KMS-11 (cell line): ENCODE data around the gene KCNIP1.

Experiments
- H2AFZ ChIP-seq: fragments of 200-600 bp; sonication (generic); 2 replicates; pipeline ENCODE4 v1.6.1; 2016; ENCODE audit warnings: antibody characterized with exemption, mixed run types, low read depth
- H3K27ac ChIP-seq: fragments of 200-600 bp; sonication (generic); 2 replicates; pipeline ENCODE4 v1.6.1; 2016; ENCODE audit warnings: mild to moderate bottlenecking, mixed run types
- H3K27me3 ChIP-seq: fragments of 200-600 bp; sonication (generic); 2 replicates; pipeline ENCODE4 v1.6.1; 2017; ENCODE audit warnings: mild to moderate bottlenecking, low read depth, mixed run types, moderate library complexity; ENCODE audit not compliant: insufficient read depth
- H3K36me3 ChIP-seq: fragments of 200-600 bp; sonication (generic); 2 replicates; pipeline ENCODE4 v1.6.1; 2017; ENCODE audit warnings: mild to moderate bottlenecking, mixed run types; ENCODE audit not compliant: insufficient read depth
- H3K4me1 ChIP-seq: fragments of 200-600 bp; sonication (generic); 2 replicates; pipeline ENCODE4 v1.6.1; 2016; ENCODE audit warnings: mild to moderate bottlenecking, low read depth, mixed run types; ENCODE audit not compliant: poor library complexity, severe bottlenecking
- H3K4me2 ChIP-seq: fragments of 200-600 bp; sonication (generic); 2 replicates; pipeline ENCODE4 v1.7.0; 2016; ENCODE audit warnings: mild to moderate bottlenecking, mixed run types
- H3K4me3 ChIP-seq: fragments of 200-600 bp; sonication (generic); IDR thresholded peaks from 2 replicates; pipeline ENCODE4 v1.6.1; 2017; ENCODE audit warnings: low read depth, low read length, mixed read lengths; ENCODE audit not compliant: insufficient read depth
- H3K79me2 ChIP-seq: fragments of 200-600 bp; sonication (generic); 2 replicates; pipeline ENCODE4 v1.6.1; 2016; ENCODE audit warnings: low read depth, mixed run types; ENCODE audit not compliant: insufficient read depth
- H3K9ac ChIP-seq: fragments of 200-600 bp; sonication (generic); 2 replicates; pipeline ENCODE4 v1.6.1; 2016; ENCODE audit warnings: mild to moderate bottlenecking, mixed run types
- H4K20me1 ChIP-seq: fragments of 200-600 bp; sonication (generic); 2 replicates; pipeline ENCODE4 v1.6.1; 2016; ENCODE audit warnings: mild to moderate bottlenecking, mixed run types; ENCODE audit not compliant: insufficient read depth
- CTCF ChIP-seq: fragments of 200-600 bp; sonication (generic); conservative IDR thresholded peaks from 2 replicates; pipeline ENCODE4 v1.6.1; 2017; ENCODE audit warnings: low read depth, mild to moderate bottlenecking, antibody characterized with exemption, low read length, moderate library complexity, mixed read lengths

The KCNIP1 gene

GRCh38 chr5:170493028-170493820 lies 10.6 kb upstream of the KCNIP1 start:
- H3K9ac ChIP-seq, result no peak overlapping the region
- H3K27ac ChIP-seq, result no peak overlapping the region
- H2AFZ ChIP-seq, result no peak overlapping the region
- H3K4me1 ChIP-seq, result no peaks in the 10 kb centered on the region
- no peaks in the 10 kb centered on the region for H3K27me3 ChIP-seq
- H4K20me1 ChIP-seq, result no peaks in the 10 kb centered on the region
- H3K79me2 ChIP-seq, result no peaks in the 10 kb centered on the region
- TF ChIP-seq CTCF, result no peak
- no peaks in the 10 kb centered on the region for H3K36me3 ChIP-seq
- no peak overlapping the region for H3K4me2 ChIP-seq
- no peak overlapping the region for H3K4me3 ChIP-seq

- H3K36me3 ChIP-seq, result no peaks in the 10 kb centered on the region
- H3K9ac ChIP-seq, result no peak overlapping the region
- no peak overlapping the region for H3K4me2 ChIP-seq
- TF ChIP-seq CTCF, result no peak
- no peak overlapping the region for H3K27ac ChIP-seq
- H2AFZ ChIP-seq, result no peak overlapping the region
- H3K4me3 ChIP-seq, result no peak overlapping the region
- H4K20me1 ChIP-seq, result no peaks in the 10 kb centered on the region
- H3K4me1 ChIP-seq, result no peaks in the 10 kb centered on the region
- H3K79me2 ChIP-seq, result no peaks in the 10 kb centered on the region
- no peaks in the 10 kb centered on the region for H3K27me3 ChIP-seq
Observed at GRCh38 chr5:170494041-170494440, 9.8 kb upstream of the KCNIP1 start.

DNA sequence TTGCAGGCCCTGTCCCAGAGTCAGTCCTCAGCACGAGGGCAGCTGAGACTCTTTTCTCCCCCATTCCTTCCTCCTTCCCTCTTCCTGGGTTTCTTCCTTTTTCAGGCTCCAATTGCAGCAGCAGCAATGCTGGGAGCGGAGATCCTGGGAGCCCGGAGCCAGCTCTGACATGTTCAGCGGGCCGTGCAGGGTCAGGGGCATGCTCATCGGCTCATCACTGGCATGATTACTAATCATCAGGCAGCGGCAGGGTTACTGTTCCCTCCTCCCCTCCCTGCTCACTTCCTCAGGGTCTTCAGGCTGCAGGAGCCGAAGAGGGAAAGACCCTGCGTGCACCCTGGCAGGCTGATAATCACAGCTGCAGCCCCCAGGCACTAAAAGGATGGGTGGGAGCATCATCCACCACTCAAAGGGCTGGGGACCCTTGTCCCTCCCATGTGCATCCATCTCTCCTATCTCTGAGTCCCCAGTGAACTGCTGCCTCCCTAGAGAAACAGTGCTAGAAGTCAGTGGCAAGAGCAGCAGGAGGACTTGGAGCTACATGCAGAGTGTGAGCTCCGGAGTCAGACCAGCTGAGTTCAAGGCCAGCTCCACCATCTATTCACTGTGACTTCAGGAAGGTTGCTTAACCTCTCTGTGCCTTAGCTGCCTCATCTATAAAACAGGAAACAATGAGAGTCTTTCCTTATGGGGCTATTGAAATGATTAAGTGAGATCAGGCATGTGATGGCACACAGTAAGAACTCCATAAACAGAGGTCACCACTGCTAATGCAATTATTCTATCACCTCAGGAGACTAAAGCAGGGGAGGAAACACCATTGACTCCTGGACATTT lies 7.8 kb upstream of the KCNIP1 start:
- no peak for TF ChIP-seq CTCF
- Histone ChIP-seq H3K27ac (no peak overlapping the region), H3K27me3 (no peaks in the 10 kb centered on the region), H3K4me1 (no peaks in the 10 kb centered on the region), H3K4me2 (no peak overlapping the region), H3K9ac (no peak overlapping the region), H3K79me2 (no peaks in the 10 kb centered on the region), H3K4me3 (no peak overlapping the region), H2AFZ (no peak overlapping the region), H4K20me1 (no peaks in the 10 kb centered on the region), H3K36me3 (no peaks in the 10 kb centered on the region)

GRCh38 chr5:170496662-170497028 lies 7.2 kb upstream of the KCNIP1 start:
- no peak overlapping the region for H2AFZ ChIP-seq
- no peak overlapping the region for H3K4me2 ChIP-seq
- no peak overlapping the region for H3K9ac ChIP-seq
- no peaks in the 10 kb centered on the region for H3K36me3 ChIP-seq
- no peak for TF ChIP-seq CTCF
- no peak overlapping the region for H3K27ac ChIP-seq
- H3K4me1 ChIP-seq, result no peaks in the 10 kb centered on the region
- no peaks in the 10 kb centered on the region for H4K20me1 ChIP-seq
- no peaks in the 10 kb centered on the region for H3K27me3 ChIP-seq
- no peaks in the 10 kb centered on the region for H3K79me2 ChIP-seq
- no peak overlapping the region for H3K4me3 ChIP-seq
